Activated CD8-positive, alpha-beta memory T cell treated with anti-CD3 and anti-CD28 coated beads, Interleukin-2, amount 50 U/mL, for 48 hours (primary cell): ENCODE results near the gene CDC23.
"Not testable (repeated sequence)": the region's sequence is repeated elsewhere in the genome, so short reads cannot be mapped to it uniquely, and the experiment has no call there.

ENCODE experiments used
- DNase-seq: peaks from one replicate; pipeline ENCODE4 v3.0.0-alpha.2; 2020

Gene CDC23

DNA sequence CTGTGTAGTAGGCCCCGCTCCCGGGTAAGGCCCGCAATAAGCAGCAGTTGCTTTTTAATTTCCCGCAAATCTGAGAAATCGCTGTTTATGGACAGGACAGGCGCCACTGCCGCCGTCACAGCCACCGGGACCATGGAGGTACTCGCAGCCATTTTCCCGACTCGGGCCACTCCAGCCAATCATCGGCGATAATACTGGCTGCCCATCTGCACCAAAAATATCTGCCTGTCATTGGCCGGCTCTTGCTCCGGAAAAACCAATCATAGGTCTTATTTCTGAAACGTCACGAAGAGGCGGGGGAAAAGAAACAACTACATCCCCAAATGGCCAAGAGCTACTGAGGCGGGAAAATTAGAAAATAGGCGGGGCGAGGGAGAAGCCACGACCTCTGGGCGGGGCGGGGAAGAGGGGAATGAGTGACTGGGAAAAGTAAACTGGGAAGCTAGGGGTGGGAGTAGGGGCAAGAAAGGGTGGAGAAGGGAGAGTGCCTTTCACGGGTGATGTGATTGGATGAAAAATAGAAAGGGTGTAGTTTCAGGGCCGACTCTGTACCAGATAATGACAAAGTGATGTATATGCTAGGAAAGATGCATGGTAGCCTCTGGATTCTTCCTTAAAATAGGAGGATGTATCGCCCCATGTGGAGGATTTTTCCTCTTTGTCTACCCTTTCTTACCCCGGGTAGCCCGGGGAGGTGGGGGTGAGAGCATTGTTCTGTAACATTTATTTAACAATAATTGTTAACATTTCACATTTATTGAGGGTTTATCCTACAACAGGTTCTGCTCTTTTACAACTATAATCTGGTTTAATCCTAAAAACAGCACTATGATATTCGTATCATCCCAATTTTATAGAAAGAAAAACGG lies at the start of gene CDC23:
Gene CDC23 (minus strand): TSS at position 163 of the 869 bp plus-strand sequence. CDS start 11 bp downstream, at position 152.
- DNase-seq, result peak; percentile 88

GRCh38 chr5:138258704-138259292 lies 45.7 kb upstream of the CDC23 start:
- no peak for DNase-seq

DNA sequence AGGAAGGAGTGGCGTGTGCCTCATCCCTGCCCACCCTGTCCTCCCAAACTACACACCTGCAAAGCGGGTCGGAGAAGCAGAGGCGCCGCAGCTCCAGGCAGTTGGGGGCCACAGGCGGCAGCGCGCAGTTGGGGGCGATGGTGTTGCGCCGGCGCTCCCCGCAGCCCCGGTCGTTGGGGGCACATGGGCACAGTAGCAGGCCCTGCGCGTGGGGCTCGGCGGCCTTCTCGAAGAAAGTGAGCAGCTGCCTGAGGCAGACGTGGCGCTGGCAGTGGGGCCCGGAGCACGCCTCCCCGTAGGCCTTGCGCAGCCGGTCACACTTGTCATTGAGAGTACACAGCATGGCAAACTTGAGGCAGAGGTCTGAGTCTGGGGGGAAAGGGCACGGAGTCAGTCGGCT lies 44.5 kb upstream of the CDC23 start:
- DNase-seq, result no peak

- no peak for DNase-seq
Observed at GRCh38 chr5:138252944-138253343, 39.8 kb upstream of the CDC23 start.

DNA sequence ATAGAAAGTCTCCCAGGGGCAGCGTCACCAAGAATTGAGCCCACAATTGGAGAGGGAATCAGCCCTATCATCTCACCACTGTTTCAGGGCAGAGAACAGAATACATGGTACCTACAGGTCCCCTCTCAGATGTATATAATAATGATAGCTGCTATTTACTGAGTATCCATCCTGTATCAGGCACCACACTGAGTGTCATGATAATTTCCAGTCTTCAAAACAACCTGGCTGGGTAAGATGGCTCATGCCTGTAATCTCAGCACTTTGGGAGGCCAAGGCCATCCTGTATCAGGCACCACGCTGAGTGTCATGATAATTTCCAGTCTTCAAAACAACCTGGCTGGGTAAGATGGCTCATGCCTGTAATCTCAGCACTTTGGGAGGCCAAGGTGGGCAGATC lies 34.7 kb upstream of the CDC23 start:
- not testable (repeated sequence) for DNase-seq

DNA sequence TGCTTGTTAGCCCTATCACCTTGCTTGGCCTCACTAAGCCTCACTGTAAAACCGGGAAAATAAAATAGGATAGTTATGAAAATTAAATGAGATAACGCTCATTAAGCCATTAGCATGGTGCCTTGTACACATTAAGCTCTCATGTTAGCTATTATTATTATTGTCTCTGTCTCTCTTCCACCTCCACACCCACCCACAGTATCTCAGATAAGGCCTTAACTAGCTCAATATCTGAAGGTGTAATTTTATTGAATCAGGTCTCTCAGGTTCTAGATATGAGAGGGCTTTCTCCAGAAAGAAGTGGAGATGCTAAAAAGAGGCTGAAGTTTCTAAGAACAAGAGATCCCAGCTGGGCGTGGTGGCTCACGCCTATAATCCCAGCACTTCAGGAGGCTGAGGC lies 33.7 kb upstream of the CDC23 start:
- DNase-seq, result no peak

DNA sequence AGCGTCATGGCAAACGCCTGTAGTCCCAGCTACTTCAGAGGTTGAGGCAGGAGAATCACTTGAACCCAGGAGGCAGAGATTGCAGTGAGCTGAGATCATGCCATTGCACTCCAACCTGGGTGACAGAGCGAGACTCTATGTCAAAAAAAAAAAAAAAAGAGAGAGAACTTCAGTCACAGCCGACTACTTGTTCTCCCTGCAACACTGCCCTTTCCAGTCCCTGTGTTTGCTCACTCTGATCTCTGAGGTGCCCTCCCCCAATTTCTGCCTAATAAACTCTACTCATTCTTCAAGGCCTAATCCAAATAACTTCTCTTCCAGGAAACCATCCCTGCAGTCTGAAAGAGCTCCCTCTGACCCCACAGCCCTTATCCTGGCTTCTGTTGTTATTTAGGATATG lies 33.2 kb upstream of the CDC23 start:
- no peak for DNase-seq

DNA sequence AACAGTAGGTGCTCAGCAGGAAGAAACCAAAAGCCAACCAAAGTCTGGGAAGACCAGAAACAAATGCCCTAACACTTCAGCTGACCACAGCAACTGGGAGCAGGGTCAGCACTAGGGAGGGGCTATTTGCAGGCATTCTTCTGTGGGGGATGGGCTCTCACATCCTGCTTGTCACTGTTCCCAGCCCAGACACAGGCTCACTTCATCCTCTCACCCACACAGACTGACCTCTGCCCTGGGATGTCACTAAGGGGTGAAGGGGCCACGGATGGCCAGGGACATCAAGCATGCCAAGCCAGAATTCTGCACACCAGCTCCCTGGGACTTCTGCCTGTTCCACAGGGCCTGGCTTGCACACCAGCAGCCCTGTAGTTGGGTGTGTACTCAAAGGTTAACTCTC lies 32.6 kb upstream of the CDC23 start:
- DNase-seq, result no peak

DNA sequence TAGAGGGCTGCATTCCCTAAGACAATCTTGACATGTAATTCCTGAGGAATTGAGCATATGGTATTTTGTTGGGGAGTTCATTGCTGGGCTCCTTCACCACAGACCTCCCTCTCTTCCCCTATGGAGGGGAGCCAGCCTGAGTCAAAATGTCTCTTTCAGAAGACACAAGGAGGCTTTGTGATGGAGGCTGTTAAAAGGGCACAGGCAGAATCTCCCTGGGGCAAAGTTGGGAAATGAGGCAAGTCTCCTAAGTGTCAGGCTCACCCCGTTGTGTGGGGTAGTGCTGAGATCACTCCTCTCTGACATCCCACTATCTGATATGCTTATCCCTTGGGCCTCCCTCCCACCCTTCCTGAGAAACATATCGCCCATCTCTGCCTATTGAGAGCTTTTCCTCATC lies 30.7 kb upstream of the CDC23 start:
- no peak for DNase-seq

DNA sequence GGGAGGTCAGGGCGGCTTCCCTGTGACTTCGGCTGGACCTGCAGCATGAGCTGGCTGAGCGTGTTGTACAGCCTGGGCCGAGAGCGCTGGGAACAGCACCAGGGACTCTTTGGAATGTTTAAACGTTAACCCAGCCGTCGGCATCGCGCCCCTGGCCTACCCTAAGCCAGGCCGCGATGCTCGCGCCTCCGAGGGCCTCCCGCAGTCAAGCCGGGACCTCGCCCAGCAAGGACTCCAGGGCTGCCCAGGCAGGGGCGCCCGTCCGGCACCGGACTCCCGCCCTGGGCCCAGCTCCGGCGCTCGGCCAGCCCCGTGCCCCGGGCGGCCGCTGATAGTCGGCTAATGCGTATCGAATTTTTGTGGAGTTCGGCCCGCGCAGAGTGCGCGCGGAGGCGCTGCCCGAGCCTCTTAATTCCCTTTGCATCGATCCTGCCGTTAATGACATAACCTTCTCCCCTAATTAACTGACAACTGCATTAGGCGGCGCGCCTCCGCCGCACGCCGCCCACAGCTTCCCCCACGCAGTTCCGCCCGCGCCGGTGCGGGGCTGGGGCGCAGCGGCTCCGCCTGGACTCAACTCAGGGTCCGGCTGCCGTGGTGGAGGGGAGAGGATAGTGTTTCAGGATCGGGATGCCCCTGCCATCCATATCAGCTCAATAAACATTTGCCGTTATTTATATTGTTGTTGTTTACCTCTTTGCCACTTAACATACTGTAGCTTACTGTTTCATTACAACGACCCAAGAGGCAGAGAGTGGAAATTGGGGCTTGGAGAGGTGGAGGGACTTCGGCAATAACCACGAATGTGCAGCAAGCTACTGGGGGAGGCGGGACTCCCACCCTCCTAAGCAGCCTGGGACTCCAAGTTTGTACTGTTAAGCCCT lies 28.8 kb upstream of the CDC23 start:
- no peak for DNase-seq

- no peak for DNase-seq
Observed at GRCh38 chr5:138240650-138241385, 27.7 kb upstream of the CDC23 start.

GRCh38 chr5:138238034-138238433 lies 24.9 kb upstream of the CDC23 start:
- no peak for DNase-seq

- DNase-seq, result no peak
Observed at GRCh38 chr5:138234651-138235050, 21.5 kb upstream of the CDC23 start.

GRCh38 chr5:138233280-138233679 lies 20.2 kb upstream of the CDC23 start:
- no peak for DNase-seq

GRCh38 chr5:138230981-138231589 lies 18.0 kb upstream of the CDC23 start:
- no peak for DNase-seq

GRCh38 chr5:138230261-138230660 lies 17.1 kb upstream of the CDC23 start:
- DNase-seq, result no peak

DNA sequence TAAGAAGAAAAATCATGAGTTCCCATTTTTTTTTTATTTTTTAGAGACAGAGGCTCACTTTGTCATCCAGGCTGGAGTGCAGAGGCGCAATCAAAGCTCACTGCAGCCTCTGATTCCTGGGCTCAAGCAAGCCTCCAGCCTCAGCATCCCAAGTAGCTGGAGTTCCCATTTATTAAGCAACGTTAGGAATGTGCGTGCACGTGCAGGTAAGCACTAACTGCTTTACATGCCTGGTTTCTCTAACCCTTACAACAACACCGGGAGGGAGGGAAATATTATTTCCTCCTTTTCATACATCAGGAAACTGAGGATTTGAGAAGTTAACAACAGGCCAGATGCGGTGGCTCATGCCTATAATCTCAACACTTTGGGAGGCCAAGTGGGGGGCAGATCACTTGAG lies 16.3 kb upstream of the CDC23 start:
- no peak for DNase-seq

DNA sequence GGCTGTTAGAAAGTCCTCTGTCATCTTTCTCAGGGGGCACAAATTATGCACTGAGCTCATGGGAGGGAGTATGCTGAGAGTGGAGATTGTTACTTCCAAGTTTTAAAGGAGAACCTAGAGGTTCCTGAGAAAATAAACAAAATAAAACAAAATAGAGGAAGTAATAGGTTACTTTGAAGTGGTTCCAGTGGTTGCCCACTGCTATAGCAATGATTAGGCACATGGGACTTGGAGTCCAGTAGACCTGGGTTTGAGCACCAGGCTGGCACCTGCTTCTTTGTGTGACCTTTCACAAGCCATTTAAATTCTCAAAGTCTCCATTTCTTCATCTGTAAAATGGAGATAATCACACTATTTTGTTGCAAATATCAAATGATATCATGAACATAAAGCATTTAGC lies 13.8 kb upstream of the CDC23 start:
- DNase-seq, result no peak

DNA sequence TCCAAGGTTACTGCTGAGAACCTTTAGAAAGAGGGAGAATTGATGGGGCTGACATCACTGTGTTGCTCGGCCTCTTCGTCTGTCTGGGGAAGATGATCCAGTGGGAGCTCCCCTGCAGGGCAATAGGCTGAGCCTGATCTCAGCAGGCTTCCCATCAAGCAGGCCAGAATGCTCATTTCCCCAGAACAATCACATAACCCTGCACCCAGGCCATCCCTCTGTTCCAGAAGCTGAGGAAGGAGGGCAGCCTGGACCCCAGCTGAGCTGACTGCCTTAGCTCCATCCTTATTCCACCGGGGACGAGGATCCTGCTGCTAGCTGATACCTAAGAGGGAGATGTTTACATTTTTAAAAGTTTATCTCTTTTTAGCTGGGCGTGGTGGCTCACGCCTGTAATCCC lies 11.6 kb upstream of the CDC23 start:
- DNase-seq, result no peak

GRCh38 chr5:138223532-138223931 lies 10.4 kb upstream of the CDC23 start:
- DNase-seq, result no peak

DNA sequence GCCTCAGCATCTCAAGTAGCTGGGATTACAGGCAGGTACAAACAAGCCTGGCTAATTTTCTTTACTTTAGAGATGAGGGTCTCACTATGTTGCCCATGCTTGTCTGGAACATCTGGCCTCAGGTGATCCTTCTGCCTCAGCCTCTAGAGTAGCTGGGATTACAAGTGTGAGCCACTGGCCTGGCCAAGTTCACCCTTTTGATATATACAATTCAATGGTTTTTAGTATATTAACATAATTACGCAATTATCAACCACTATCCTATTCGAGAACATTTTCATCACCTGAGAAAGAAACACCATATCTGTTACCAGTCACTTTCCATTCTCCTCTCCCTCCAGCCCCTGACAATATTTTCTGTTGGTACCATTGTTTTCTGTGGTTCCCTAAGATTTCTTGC lies 3.7 kb upstream of the CDC23 start:
- DNase-seq, result no peak

DNA sequence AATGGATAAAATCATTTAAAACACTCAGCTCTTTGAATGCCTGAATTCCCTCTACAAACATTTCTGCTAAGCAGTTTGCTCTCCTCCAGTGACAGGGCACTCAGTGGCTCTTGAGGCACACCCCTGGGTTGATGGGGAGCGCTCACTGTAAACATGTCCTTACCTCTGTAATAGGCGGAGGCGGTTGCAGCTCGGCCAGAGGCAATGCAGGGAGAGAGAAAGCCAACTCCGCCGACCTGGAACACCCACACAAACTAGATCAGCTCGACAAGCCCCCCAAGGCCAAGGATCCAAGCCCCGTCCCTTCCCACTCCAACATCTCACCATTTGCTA lies 329 bp downstream of the CDC23 start:
- no peak for DNase-seq

DNA sequence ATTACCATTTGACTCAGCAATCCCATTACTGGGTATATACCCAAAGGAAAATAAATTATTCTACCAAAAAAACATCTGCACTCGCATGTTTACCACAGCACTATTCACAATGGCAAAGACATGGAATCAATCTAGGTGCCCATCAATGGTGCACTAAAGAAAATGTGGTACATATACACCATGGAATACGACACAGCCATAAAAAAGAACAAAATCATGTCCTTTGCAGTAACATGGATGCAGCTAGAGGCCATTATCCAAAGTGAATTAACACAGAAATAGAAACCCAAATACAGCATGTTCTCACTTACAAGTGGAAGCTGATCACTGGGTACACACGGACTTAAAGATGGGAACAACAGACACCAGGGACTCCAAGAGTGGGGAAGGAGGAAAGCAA lies 2.1 kb downstream of the CDC23 start:
- no peak for DNase-seq
